ENCODE data around the gene AKT1S1.

- TF ChIP-seq SP1 (IDR thresholded peaks at IDR 0.05), result no peak
- no peak for TF ChIP-seq FOXA1 (IDR thresholded peaks at IDR 0.05)
- no peak for TF ChIP-seq ZNF384 (IDR thresholded peaks at IDR 0.05)
- no peak for TF ChIP-seq ELF4 (IDR thresholded peaks at IDR 0.05)
- no peak for TF ChIP-seq BHLHE40 (IDR thresholded peaks at IDR 0.05; ENCODE audit: borderline replicate concordance)
- no peak for TF ChIP-seq SUZ12 (IDR thresholded peaks at IDR 0.05)
- TF ChIP-seq TARDBP (IDR thresholded peaks at IDR 0.05), result no peak
- TF ChIP-seq HDGF (IDR thresholded peaks at IDR 0.05; ENCODE audit: borderline replicate concordance), result no peak
- no peak for TF ChIP-seq CTBP1 (IDR thresholded peaks at IDR 0.05; ENCODE audit: borderline replicate concordance)
- no peak for TF ChIP-seq FOXK2 (IDR thresholded peaks at IDR 0.05)
- TF ChIP-seq FOXM1 (IDR thresholded peaks at IDR 0.05; ENCODE audit: borderline replicate concordance), result no peak
Observed at GRCh38 chr19:49864890-49865289, 12.3 kb downstream of the AKT1S1 start.

Data from HEK293T (cell line).